Measurements from ENCODE around the gene CACNA1D.

CACNA1D gene

GRCh38 chr3:53766706-53767105 is 272.3 kb downstream of the CACNA1D start:
- DNase-seq, result no peak

GRCh38 chr3:53768478-53769459 is 274.4 kb downstream of the CACNA1D start:
- no peak for DNase-seq

- no peak for DNase-seq
Observed at GRCh38 chr3:53772562-53772961, 278.2 kb downstream of the CACNA1D start.

GRCh38 chr3:53773021-53773436 is 278.6 kb downstream of the CACNA1D start:
- no peak for DNase-seq

- DNase-seq, result no peak
Observed at GRCh38 chr3:53773611-53774368, 279.4 kb downstream of the CACNA1D start.

DNA sequence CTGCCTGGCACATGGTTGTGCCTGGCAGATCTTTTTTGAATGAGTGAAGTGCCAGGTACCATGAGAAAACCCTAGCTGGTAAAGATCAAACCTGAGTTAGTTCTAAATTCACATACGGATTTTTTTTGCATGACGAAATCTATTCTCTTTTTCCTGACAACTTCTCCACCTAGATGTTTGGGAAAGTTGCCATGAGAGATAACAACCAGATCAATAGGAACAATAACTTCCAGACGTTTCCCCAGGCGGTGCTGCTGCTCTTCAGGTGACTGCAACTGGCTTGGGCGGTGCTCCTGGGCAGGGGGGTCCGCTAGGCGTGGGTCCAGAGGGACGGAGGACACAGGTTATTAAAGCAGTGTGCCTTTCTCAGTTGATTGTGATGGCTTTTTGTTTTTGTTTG is 280.0 kb downstream of the CACNA1D start:
- DNase-seq, result no peak

DNA sequence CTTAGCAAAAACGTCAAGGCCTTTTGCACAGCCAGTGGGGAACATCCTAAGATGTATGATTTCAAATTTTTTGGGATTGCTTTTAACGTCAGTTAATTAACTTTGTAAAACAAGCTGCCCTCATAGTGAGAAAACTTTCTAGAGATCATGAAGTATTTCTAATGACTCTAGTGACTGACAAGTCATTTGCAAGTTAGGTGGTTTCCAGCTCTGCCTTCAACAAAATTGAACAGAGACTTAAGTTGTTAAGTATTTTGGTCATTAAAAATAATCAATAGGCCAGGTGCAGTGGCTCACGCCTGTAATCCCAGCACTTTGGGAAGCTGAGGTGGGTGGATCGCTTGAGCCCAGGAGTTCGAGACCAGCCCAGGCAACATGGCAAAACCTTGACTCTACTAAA is 280.6 kb downstream of the CACNA1D start:
- no peak for DNase-seq

- DNase-seq, result no peak
Observed at GRCh38 chr3:53775834-53776251, 281.4 kb downstream of the CACNA1D start.

GRCh38 chr3:53776494-53777101 is 282.2 kb downstream of the CACNA1D start:
- no peak for DNase-seq

GRCh38 chr3:53777468-53777867 is 283.1 kb downstream of the CACNA1D start:
- no peak for DNase-seq

GRCh38 chr3:53778153-53778552 is 283.7 kb downstream of the CACNA1D start:
- DNase-seq, result no peak

- DNase-seq, result no peak
Observed at GRCh38 chr3:53780171-53780570, 285.8 kb downstream of the CACNA1D start.

DNA sequence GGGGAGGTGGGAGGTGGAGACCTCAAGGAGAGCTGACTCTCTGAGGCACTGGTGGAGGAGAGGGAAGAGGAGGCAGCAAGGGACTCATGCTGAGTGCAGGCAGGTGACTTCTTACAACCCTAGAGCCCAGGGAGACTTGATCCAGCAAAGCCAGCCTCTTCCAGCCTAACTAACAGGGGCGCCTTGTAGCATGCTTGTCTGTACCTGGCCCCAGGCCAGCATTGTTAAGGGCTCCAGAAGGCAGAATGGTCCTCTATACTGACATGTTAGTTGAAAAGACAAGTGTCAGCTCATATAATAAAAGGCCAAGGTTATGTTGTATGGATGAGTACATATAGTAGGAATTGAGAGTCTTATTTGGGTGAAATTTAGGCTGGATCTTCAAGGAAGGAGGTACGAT is 286.4 kb downstream of the CACNA1D start:
- DNase-seq, result no peak

GRCh38 chr3:53787016-53787415 is 292.6 kb downstream of the CACNA1D start:
- DNase-seq, result no peak

DNA sequence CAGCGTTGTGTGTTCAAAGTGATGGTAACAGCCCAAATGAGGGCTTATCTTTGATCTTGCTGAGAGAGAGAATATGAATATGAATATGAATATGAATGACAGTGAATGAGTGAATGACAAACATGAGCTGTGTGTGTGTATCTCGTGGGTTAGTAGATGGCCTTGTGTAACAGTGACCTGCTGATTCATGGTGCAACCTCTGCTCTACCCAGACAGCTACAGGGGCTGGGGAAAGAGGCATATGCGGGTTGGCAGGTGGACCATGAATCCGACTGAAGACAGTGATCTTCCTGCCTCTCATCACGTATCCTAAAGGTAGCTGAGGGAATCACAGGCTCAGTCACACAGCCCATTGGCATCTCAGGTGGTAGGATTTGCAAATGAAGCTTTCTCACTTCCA is 293.6 kb downstream of the CACNA1D start:
- DNase-seq, result no peak

DNA sequence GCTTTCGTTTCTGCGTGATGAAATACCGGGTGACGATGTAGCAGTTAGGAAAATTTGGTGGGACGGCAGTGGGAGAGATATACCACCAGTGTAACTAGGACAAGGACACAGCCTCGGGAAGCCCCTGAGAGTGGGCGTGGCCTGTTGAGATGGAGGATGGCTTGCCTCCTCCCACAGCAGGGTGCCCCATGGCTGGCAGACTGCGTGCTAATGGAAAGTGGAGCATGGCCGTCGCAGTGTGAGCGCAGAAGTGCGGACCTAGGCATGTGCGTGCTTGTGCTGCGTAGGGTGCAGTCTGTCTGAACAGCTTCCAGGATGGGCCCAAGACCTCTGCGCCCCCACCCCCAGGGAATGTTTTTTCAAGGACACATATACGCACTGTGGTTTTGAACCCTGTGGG is 295.0 kb downstream of the CACNA1D start:
- no peak for DNase-seq

GRCh38 chr3:53790470-53790869 is 296.1 kb downstream of the CACNA1D start:
- DNase-seq, result no peak

GRCh38 chr3:53791317-53791716 is 296.9 kb downstream of the CACNA1D start:
- no peak for DNase-seq

DNA sequence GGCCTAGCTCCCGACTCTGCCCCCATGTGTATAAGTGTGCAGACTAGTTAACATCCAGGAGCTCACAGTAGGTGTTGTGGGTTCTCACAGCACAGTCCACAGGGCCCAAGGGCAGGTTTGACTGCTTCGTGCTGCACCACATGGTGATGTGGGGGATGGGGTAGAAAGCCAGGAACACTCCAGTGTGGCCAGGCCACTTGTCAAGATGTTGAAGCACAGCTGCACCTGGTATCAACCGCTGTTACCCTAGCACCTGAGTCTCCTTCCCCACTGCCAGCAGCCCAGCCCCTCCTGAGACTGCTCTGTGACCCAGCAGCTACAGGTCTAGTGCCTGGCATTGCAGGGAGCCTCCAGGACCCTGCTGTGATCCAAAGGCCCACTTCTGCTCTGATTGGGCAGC is 298.5 kb downstream of the CACNA1D start:
- no peak for DNase-seq

- no peak for DNase-seq
Observed at GRCh38 chr3:53794597-53794996, 300.2 kb downstream of the CACNA1D start.

- DNase-seq, result no peak
Observed at GRCh38 chr3:53795176-53795575, 300.8 kb downstream of the CACNA1D start.

- no peak for DNase-seq
Observed at GRCh38 chr3:53795789-53796560, 301.6 kb downstream of the CACNA1D start.

GRCh38 chr3:53798144-53798543 is 303.7 kb downstream of the CACNA1D start:
- DNase-seq, result no peak
